ENCODE measurements around the gene INCA1.

The INCA1 gene

DNA sequence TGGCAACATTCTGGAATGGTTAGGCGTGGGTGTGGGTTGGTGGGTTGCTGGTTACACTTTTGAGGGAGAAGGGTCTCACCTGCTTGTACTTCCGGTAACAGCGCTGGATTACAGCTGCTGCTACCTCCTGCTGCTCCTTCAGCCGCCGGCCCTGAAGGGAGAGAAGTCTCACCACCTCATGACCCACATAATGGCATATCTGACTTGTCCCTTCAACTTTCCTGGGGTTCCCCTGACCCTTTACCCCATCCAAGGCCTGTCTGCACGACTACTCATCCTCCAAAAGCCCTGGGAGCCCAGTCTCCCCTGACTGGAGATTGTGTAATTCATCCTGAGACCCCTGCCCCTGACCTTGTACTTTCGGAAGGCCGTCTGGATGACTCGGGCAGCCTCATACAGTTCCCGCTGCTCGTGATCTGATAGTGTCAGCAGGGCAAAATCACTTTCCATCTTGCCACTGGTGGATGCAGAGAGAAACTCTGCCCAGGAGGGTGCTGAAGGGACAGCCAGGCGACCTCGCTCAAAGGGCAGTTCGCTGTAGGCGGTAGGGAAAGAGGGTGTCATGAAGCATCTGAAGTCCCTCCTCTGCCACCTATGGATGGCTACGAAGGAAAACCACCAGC lies 27.7 kb downstream of the INCA1 start:
- peak in 2 of 3 experiments; percentile 6 to 31 for DNase-seq

DNA sequence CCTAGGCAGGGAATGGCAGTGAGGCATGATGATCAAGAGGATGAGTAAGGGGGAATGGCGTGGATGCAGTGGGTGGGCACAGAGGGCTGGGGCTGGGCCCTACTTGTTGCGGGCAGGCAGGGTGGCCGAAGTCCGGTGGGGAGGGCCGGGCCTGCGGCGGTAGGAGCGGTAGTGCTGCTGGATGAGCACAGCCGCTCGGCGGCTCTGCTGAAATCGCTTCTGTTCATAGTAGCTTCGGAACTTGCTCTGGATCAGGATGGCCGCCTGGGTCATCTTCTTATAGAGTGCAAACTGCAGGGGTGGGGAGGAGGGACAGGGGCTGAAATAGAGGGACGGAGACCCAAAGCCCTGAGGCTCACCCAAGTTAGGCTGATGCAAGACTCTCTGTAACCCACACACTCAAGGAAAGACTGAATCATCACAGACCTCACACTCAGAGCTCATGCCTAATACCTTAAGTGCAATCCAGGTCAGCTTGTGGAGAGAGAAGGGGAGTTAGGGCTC lies 28.2 kb downstream of the INCA1 start:
- DNase-seq = peak in 2 of 3 experiments; percentile 32 to 42

GRCh38 chr17:4968486-4969046 lies 28.8 kb downstream of the INCA1 start:
- DNase-seq = peak; percentile 20 to 56 (median 51)

GRCh38 chr17:4967539-4968485 lies 29.5 kb downstream of the INCA1 start, which contains the start of gene SPAG7:
Gene SPAG7 (minus strand): TSS chr17:4967817. CDS start chr17:4967804, 13 bp downstream.
- peak; percentile 86 to 97 (median 95) for DNase-seq

DNA sequence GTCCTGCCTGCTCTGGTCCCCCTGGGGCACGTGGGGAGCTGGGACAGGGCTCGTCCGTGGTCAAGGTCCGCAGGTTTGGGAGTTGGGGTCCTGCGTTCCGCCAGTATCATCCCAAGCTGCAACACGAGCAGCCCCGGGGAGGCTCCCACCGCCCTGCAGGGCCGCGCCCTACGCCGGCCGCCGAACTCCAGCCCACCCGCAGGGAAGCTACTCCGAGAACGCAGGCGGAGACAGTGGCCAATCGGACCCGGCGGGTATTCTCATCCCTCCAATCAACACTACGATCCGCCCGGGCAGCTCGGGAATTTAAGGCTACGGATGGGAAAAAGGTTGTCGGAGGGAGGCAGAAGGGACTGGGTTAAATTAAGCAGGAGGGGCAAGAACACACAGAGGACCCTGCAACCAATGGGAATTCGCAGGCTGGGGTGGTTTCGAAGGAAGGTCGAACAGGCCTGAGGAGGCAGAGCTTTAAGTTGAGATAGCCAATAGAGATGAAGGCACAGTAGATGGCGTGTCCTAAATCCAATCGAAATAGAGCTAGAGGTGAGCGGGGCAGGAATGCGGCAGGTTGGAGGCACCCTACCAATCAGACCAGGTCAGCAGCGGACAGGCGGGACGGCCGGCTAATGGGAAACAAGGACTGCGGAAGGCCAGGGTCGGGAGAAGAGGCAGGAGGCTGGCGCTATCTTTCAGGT lies 30.3 kb downstream of the INCA1 start:
- DNase-seq = peak; percentile 89 to 98 (median 95)

DNA sequence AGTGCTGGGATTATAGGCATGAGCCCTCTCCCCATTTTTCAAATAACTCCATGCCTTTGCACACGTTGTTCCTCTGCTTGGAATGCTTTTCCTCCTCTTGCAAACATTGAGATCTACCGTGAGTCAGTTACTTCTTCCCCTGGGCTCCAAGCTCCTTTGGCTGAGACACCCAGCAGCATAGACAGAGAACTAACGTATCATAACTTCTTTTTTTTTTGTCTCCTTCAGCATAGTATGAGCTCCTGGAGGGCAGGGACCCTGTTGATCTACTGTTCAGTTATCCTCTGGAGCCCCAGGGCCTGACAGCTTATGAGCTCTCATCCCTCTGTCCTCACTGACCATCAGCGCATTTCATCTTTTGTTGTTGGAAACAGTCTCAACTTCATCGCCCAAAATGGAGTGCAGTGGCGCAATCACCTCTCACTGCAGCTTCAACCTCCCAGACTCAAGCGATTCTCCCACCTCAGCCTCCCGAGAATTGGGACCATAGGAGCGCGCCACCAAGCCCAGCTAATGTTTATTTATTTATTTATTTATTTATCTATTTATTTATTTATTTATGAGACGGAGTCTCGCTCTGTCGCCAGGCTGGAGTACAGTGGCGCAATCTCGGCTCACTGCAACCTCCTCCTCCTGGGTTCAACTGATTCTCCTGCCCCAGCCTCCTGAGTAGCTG lies 31.9 kb downstream of the INCA1 start:
- no peak for DNase-seq

DNA sequence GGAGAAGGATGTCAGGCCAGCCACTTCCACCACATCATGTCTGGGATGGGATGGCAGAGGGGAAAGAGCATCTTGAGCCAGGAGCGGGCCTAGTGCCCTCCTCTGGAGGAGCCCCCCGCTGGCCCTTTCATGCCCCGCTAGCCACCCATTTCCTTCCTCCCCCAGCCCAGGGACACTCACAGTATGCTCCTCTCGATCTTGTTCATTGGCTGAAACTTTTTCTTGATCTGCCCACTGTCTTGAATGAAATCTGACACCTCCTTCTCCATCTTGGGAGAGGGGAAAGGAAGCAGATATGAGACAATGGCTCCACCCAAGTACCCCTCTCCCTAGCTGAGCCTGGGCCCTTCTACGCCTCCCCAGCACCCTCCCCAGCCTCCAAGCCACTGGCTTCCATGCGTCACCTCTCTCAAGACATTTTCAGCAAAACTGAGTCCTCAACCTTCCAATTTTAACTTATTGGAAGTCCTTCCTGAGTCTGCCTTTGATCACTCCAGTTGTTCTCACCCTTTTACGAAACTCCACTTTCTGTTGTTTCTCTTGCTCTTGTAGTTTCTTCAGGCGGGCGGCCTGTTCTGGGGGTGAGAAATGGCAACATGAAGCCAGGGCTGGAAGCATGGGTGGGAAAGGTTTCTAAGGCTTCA lies 36.9 kb downstream of the INCA1 start:
- no peak for DNase-seq

DNA sequence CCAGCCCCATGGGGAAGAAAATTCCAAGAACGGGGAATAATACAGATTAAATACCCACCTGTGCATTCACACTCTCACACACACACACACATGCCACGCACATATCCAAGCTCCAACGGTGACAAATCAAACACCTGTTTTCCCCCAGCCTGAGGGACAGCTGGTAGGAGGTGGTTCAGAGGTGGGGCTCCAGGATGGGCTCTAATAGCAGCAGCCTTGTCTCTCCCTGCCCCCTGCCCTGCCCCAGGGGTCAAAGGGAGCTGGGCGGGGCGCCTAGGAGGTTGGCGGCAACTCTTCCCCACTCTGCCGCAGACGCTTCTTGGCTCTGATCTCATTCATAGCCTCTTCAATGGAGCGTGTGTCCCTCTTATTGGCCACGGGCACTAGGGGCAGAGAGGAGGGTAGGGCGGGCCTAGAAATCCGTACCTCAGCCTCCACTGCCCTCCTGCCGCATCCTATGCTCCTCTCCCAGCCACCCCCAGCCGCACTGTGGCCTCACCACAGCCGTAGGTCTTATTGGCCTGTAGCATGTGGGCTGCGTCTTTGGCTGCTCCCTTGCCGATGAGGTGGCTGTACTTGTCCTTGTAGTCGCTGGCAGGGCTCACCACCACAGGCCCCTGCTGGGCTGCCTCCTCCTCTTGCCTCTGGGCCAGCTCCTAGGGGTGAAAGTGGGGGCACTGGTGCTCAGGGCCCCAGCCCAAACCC lies 37.9 kb downstream of the INCA1 start:
- DNase-seq = no peak

DNA sequence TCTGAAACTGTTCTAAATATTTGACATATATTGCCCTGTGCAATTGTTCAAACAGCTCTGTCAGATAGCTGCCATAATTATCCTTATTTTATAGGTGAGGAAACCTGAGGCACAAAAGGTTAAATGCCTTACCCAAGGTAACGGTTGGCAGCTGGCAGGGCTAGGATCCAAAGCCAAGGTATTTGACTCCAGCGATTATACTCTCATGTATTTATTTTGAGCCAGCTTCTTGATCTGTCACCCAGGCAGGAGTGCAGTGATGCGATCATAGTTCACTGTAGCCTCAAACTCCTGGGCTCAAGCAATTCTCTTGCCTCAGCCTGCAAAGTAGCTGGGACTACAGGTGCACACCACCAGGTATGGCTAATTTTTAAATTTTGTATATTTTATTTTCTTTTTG lies 39.2 kb downstream of the INCA1 start:
- DNase-seq = no peak

GRCh38 chr17:4956493-4957061 lies 40.7 kb downstream of the INCA1 start:
- DNase-seq = no peak

DNA sequence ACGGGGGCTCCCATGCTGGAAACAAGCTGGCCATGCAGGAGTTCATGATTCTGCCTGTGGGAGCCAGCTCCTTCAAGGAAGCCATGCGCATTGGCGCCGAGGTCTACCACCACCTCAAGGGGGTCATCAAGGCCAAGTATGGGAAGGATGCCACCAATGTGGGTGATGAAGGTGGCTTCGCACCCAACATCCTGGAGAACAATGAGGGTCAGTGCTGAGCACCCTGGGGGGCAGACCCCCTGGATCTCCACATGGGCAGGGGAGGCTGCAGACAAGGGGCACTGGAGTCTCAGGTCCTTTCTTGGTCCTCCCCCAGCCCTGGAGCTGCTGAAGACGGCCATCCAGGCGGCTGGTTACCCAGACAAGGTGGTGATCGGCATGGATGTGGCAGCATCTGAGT lies 42.2 kb downstream of the INCA1 start:
- DNase-seq = no peak

GRCh38 chr17:4953451-4953961 lies 43.8 kb downstream of the INCA1 start:
- no peak for DNase-seq

GRCh38 chr17:4951486-4951885 lies 45.8 kb downstream of the INCA1 start:
- DNase-seq = no peak

DNA sequence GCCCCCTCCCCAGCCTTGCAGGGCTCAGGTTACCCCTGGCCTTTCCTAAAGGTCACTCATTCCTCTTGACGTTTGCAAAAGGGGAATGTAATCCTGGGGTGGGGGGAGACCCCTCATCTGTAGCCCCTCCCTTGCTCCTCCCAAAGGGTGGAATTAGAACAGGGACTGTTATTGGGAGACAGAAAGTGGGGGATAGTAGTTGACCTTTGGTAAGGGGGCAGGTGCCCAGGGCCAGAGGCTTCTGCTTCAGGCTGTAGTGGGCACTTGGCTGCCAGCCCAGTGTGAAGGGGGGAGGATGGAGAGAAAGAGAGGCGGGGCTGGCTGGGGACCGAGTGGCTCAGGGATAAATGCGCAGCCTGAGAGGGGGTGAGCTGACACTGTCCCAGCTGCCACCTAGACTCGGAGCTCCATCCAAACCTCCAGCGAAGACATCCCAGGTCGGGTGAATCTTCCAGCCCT lies 46.5 kb downstream of the INCA1 start, which contains the start of gene ENO3:
Gene ENO3 (plus strand): TSS at position 374 of the 459 bp plus-strand sequence. CDS start 711 bp downstream, outside the sequence.
- peak; percentile 24 to 68 (median 42) for DNase-seq

- DNase-seq = peak in 1 of 3 experiments; percentile 51
Observed at GRCh38 chr17:4950075-4950745, 47.1 kb downstream of the INCA1 start.

DNA sequence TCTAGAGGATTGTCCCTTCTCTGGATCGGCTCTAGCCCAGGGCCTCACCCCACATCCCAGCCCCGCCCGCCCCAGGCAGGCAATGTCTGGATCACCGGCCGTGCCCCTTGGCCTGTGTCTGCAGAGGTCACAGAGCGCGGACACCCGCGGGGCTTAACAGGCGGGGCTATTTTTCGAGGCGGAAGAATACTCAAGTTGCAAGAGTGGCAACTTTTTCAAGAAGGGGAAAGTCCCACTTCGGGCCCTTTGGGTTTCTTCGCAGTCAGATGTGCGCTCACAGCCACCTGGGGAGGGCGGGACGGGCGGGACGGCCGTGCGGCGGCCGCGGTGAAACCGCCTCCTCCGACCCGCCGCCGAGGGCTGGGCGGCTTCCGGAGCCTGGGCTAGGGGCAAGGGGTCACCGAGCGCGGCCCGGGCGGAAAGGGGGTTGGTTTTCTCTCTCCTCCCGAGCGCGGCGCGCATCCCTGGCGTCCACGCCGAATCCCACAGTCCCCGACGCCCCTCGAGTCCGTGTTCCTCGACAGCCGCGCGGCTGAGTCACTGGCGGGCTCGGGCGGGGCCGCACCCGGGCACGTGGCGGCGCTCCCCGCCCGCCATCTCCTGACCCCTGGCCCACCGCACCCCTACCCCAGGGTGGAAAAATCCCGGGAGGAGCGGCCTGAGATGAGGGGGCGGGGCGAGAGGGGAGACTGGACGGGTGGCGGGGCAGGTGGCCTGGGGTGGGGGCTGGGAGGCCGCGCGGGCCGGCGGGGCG lies 47.8 kb downstream of the INCA1 start:
- DNase-seq = peak; percentile 30 to 69 (median 60)

- peak; percentile 63 to 80 (median 75) for DNase-seq
Observed at GRCh38 chr17:4948931-4949320, 48.4 kb downstream of the INCA1 start.

GRCh38 chr17:4948166-4948930 lies 49.0 kb downstream of the INCA1 start, which contains the start of gene PFN1:
Gene PFN1 (minus strand): TSS chr17:4948530. CDS start chr17:4948394, 136 bp downstream.
- DNase-seq = peak; percentile 64 to 77 (median 69)
